Astrocyte (in vitro differentiated cells and primary cell): ENCODE measurements around the gene ACIN1. TPM values are rescaled to one million over a fixed set of nuclear protein-coding genes. Genes with fewer than 3 reads are reported as not detected.

ENCODE experiments used
- DNase-seq: peaks from one replicate; pipeline ENCODE4 v3.0.0-alpha.2; 2010; ENCODE audit warnings: low read depth
- FAIRE-seq: peaks from 2 replicates; lab custom pipeline; 2011; peaks lifted over from hg19 to GRCh38; lab: Jason Lieb, UNC
- H2AFZ ChIP-seq: 2 replicates; pipeline ENCODE4 v1.6.0; 2012; ENCODE audit warnings: low read depth, low read length, inconsistent platforms
- H3K27ac ChIP-seq: 2 replicates; pipeline ENCODE4 v1.5.1; 2011; ENCODE audit warnings: low read depth, low read length, inconsistent platforms
- H3K27me3 ChIP-seq: 2 replicates; pipeline ENCODE4 v1.6.0; 2011; ENCODE audit warnings: low read length, inconsistent platforms; ENCODE audit not compliant: insufficient read depth
- H3K36me3 ChIP-seq: 2 replicates; pipeline ENCODE4 v1.5.1; 2011; ENCODE audit warnings: low read length, inconsistent platforms; ENCODE audit not compliant: insufficient read depth
- H3K4me1 ChIP-seq: 2 replicates; pipeline ENCODE4 v1.5.1; 2011; ENCODE audit warnings: low read length, inconsistent platforms; ENCODE audit not compliant: insufficient read depth
- H3K4me2 ChIP-seq: 2 replicates; pipeline ENCODE4 v1.6.0; 2012; ENCODE audit warnings: low read length, inconsistent platforms
- H3K4me3 ChIP-seq: 2 replicates; pipeline ENCODE4 v1.5.1; 2011; ENCODE audit warnings: low read depth, mild to moderate bottlenecking, low read length, inconsistent platforms; ENCODE audit not compliant: insufficient read depth
- H3K79me2 ChIP-seq: 2 replicates; pipeline ENCODE4 v1.6.0; 2012; ENCODE audit warnings: mild to moderate bottlenecking, low read length, inconsistent platforms; ENCODE audit not compliant: insufficient read depth
- H3K9ac ChIP-seq: 2 replicates; pipeline ENCODE4 v1.6.0; 2012; ENCODE audit warnings: mild to moderate bottlenecking, low read length, inconsistent platforms
- H3K9me3 ChIP-seq: 2 replicates; pipeline ENCODE4 v1.5.1; 2012; ENCODE audit warnings: low read depth, mild to moderate bottlenecking, low read length, inconsistent platforms; ENCODE audit not compliant: insufficient read depth
- H4K20me1 ChIP-seq: 2 replicates; pipeline ENCODE4 v1.6.0; 2012; ENCODE audit warnings: low read length, inconsistent platforms; ENCODE audit not compliant: insufficient read depth
- H3K27ac Mint-ChIP-seq: one replicate; pipeline ENCODE4 v1.8.0; 2021; ENCODE audit warnings: mild to moderate bottlenecking, mixed read lengths; ENCODE audit not compliant: unreplicated experiment
- H3K27me3 Mint-ChIP-seq: one replicate; pipeline ENCODE4 v1.8.0; 2021; ENCODE audit warnings: low read depth, mixed read lengths; ENCODE audit not compliant: unreplicated experiment
- H3K36me3 Mint-ChIP-seq: one replicate; pipeline ENCODE4 v1.8.0; 2021; ENCODE audit warnings: low read depth, mixed read lengths; ENCODE audit not compliant: unreplicated experiment
- H3K4me1 Mint-ChIP-seq: one replicate; pipeline ENCODE4 v1.8.0; 2021; ENCODE audit warnings: low read depth, mixed read lengths; ENCODE audit not compliant: unreplicated experiment
- H3K4me3 Mint-ChIP-seq: one replicate; pipeline ENCODE4 v1.8.0; 2021; ENCODE audit warnings: mild to moderate bottlenecking, moderate library complexity, mixed read lengths; ENCODE audit not compliant: unreplicated experiment
- H3K9me3 Mint-ChIP-seq: one replicate; pipeline ENCODE4 v1.8.0; 2021; ENCODE audit warnings: mild to moderate bottlenecking, mixed read lengths; ENCODE audit not compliant: unreplicated experiment
- EZH2 ChIP-seq: IDR thresholded peaks from 2 replicates; pipeline ENCODE4 v1.6.1; 2012; ENCODE audit warnings: mild to moderate bottlenecking, low read length, inconsistent platforms; ENCODE audit not compliant: insufficient read depth
- total RNA-seq: library from RNA; stranded (reverse); gene quantifications from 2 replicates; pipeline ENCODE4 v1.2.1, GENCODE V29; 2021
- TF ChIP-seq, protein P1 (sequence below): IDR thresholded peaks from 2 replicates; pipeline ENCODE4 v1.5.1; 2011; ENCODE audit warnings: low read depth, mild to moderate bottlenecking, inconsistent platforms, low read length, moderate library complexity; ENCODE audit not compliant: insufficient read depth

The ACIN1 gene
- total RNA-seq, 1 donor from 2014 or later: 208 TPM

GRCh38 chr14:23080474-23080873 lies 14.5 kb downstream of the ACIN1 start:
- Mint-ChIP-seq H3K27me3 (no peaks in the 10 kb centered on the region), H3K36me3 (peaks cover 14% of the 10 kb centered on the region), H3K4me1 (peaks cover 31% of the 10 kb centered on the region), H3K9me3 (no peaks in the 10 kb centered on the region), H3K4me3 (no peak overlapping the region), H3K27ac (peak overlapping the region; percentile 73)
- peaks cover 13% of the 10 kb centered on the region for H4K20me1 ChIP-seq
- H3K27me3 ChIP-seq: no peaks in the 10 kb centered on the region
- no peak overlapping the region for H3K4me2 ChIP-seq
- H3K36me3 ChIP-seq: peaks cover 54% of the 10 kb centered on the region
- H3K9me3 ChIP-seq: no peaks in the 10 kb centered on the region
- FAIRE-seq (no peak), DNase-seq (no peak)
- peak overlapping the region; percentile 58 for H3K9ac ChIP-seq
- peak overlapping the region; percentile 76 for H3K27ac ChIP-seq
- TF ChIP-seq, protein P1, sequence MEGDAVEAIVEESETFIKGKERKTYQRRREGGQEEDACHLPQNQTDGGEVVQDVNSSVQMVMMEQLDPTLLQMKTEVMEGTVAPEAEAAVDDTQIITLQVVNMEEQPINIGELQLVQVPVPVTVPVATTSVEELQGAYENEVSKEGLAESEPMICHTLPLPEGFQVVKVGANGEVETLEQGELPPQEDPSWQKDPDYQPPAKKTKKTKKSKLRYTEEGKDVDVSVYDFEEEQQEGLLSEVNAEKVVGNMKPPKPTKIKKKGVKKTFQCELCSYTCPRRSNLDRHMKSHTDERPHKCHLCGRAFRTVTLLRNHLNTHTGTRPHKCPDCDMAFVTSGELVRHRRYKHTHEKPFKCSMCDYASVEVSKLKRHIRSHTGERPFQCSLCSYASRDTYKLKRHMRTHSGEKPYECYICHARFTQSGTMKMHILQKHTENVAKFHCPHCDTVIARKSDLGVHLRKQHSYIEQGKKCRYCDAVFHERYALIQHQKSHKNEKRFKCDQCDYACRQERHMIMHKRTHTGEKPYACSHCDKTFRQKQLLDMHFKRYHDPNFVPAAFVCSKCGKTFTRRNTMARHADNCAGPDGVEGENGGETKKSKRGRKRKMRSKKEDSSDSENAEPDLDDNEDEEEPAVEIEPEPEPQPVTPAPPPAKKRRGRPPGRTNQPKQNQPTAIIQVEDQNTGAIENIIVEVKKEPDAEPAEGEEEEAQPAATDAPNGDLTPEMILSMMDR: no peak
- TF ChIP-seq EZH2: no peak
- H3K4me3 ChIP-seq: no peak overlapping the region
- no peak overlapping the region for H2AFZ ChIP-seq
- peaks cover 30% of the 10 kb centered on the region for H3K4me1 ChIP-seq
- peaks cover 22% of the 10 kb centered on the region for H3K79me2 ChIP-seq

DNA sequence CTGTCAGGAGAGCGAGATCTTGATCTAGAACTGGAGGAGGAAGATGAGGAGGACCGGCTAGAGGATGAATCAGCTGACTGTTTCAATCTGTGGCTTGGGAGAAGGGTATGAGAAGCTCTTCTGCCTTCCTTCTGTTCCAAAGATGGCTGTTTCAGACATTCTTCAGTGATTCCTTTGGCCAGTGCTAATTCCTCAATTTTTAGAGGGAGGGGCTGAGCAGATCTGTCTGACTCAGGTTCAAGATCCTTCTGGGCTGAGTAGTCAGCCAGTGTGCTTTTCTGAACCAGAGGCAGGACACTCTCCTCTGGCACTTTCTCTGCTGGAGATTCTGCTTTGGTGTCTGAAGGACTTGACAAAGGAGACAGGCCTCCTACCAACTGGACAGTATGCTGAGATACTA lies 15.2 kb downstream of the ACIN1 start:
- DNase-seq (peak; percentile 46), FAIRE-seq (peak; percentile 29)
- Mint-ChIP-seq H3K9me3 (no peaks in the 10 kb centered on the region), H3K27me3 (no peaks in the 10 kb centered on the region), H3K4me1 (peaks cover 31% of the 10 kb centered on the region), H3K4me3 (peak overlapping the region; percentile 64), H3K36me3 (peaks cover 14% of the 10 kb centered on the region), H3K27ac (peak overlapping the region; percentile 73)
- Histone ChIP-seq H4K20me1 (peaks cover 11% of the 10 kb centered on the region), H3K79me2 (peaks cover 26% of the 10 kb centered on the region), H3K9me3 (no peaks in the 10 kb centered on the region), H3K4me2 (peak overlapping the region; percentile 67), H3K27ac (peak overlapping the region; percentile 76), H3K27me3 (no peaks in the 10 kb centered on the region), H3K9ac (peak overlapping the region; percentile 58), H3K4me1 (peaks cover 30% of the 10 kb centered on the region), H3K36me3 (peaks cover 60% of the 10 kb centered on the region), H2AFZ (no peak overlapping the region), H3K4me3 (no peak overlapping the region)
- no peak for TF ChIP-seq EZH2
- TF ChIP-seq, protein P1: no peak

GRCh38 chr14:23078692-23079116 lies 16.2 kb downstream of the ACIN1 start:
- peak overlapping the region; percentile 58 for H3K9ac ChIP-seq
- Mint-ChIP-seq H3K27me3 (no peaks in the 10 kb centered on the region), H3K27ac (peak overlapping the region; percentile 73), H3K4me3 (peak overlapping the region; percentile 62), H3K9me3 (no peaks in the 10 kb centered on the region), H3K36me3 (peaks cover 14% of the 10 kb centered on the region), H3K4me1 (peaks cover 31% of the 10 kb centered on the region)
- H3K27me3 ChIP-seq: no peaks in the 10 kb centered on the region
- H3K9me3 ChIP-seq: no peaks in the 10 kb centered on the region
- peak overlapping the region; percentile 76 for H3K27ac ChIP-seq
- peaks cover 63% of the 10 kb centered on the region for H3K36me3 ChIP-seq
- DNase-seq (peak; percentile 91), FAIRE-seq (peak; percentile 49)
- peaks cover 11% of the 10 kb centered on the region for H4K20me1 ChIP-seq
- H3K4me2 ChIP-seq: peak overlapping the region; percentile 67
- H3K79me2 ChIP-seq: peaks cover 26% of the 10 kb centered on the region
- H2AFZ ChIP-seq: no peak overlapping the region
- TF ChIP-seq EZH2: no peak
- TF ChIP-seq, protein P1: no peak
- no peak overlapping the region for H3K4me3 ChIP-seq
- peaks cover 30% of the 10 kb centered on the region for H3K4me1 ChIP-seq
